ENCODE data around the gene SLC35A2.

SLC35A2 gene

GRCh38 chrX:48927736-48928382 is 16.4 kb upstream of the SLC35A2 start:
- no peak for DNase-seq (ENCODE audit: low read depth)

DNA sequence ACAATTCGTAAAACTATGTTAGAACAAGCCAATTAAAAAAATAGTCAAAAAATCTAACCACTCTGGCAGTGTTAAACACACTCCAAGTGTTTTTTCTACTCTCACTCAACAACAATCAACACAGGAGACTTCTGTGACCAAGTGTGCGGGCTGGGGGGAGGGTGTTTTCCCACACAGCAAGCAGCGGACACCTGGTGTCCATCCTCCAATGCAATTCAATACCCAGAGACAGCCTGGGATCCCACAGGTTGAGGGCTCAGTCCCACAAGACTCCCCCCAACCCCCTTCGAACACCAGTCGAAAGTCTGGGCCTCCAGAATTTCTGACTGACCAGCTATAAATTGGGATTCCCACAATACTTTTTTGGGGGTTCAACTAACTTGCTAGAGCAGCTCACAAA is 15.7 kb upstream of the SLC35A2 start:
- no peak for DNase-seq (ENCODE audit: low read depth)

GRCh38 chrX:48924270-48924669 is 12.8 kb upstream of the SLC35A2 start:
- DNase-seq (ENCODE audit: low read depth), result no peak

DNA sequence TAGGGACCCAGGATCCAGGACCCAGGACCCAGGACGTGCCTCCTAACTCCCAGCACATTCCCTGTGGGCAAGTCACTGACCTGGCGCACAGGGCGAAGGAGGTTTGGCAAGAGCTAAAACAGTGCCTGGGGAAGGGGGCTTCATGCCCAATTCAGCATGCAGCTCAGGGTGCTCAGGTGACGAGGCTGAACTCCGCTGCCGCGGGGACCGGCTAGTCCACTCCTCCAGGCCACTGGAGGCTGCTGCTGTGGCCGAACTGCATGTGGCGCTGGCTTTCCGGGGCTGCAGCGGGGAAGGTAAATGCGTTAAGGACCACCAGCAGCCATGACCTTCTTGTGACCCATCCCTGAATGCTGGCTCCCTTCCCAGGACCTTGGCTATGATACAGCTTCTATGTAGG is 12.3 kb upstream of the SLC35A2 start:
- no peak for DNase-seq (ENCODE audit: low read depth)

DNA sequence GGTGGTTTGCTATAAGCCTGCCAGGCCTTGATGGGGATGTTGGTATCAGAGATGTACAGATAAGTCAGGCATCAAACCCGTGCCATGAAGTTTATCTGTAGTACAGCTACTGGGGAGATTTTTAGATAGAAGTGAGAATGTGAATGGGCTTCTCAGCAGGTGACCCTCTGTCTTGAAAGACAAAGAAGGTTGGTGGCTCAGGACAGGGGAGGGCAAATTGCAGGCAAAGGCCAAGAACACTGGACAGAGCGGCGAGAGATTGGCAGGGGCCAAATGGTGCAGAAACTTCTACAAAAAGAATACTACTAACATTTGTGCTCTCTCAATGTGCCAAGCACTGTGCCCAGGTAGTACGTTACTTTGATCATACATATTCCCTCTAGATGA is 9.3 kb upstream of the SLC35A2 start:
- no peak for DNase-seq (ENCODE audit: low read depth)

GRCh38 chrX:48919947-48920717 is 8.7 kb upstream of the SLC35A2 start:
- no peak for DNase-seq (ENCODE audit: low read depth)

DNA sequence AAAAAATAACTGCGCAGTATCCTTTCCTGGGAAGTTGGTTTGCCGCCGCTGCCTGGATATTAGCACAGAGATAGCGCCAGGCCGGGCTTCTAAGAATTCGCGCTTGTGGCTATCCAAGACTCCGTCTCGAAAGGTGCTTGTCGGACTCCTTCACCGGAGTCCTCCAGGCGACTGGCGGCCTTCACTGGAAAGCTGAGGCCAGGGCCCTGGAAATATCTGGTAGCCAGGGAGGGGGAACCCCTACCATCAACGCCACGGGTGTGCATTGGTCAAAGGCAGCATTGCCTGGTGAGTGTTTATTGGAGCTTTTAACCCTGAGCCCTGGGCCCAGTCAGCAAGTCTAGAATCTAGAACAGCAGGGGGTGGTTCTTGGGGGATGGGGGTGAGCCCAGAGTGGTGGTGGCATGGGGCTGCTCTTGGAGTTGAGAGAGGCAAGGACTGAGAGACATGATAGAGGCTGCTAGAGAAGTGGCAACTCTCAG is 8.0 kb upstream of the SLC35A2 start:
- DNase-seq (ENCODE audit: low read depth), result no peak

DNA sequence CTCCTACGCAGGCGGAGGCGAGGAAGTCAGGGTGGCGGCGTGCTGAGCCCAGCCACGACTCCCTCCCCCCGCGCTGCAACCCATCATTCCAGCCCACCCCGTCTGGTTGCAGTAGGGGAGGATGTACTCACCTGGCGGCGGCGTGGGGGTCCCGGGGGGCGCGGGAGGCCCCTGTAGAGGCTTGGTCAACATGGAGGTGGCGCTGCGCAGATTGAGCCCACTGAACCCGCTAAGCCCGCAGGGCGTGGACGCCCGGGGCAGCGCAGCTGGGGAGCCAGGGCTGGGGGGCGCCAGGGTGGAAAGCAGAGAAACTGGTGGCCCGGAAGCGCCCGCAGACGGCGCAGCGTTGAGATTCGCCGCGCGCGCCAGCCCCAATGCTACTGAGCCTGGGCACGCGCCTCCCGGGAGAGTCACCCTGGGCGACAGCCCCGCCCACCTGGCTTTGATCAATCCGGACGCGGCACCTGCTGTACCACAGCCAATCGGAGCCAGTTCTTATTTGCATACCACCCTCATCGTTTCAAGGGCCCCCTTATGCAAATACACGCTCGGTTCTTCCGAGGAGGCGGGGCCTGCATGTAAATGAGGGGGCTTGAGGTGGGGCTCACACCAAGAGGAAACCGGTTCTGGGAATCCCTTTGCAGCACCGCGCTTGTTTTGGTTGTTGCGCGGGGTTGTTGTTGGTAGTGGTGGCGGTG is 7.3 kb upstream of the SLC35A2 start, which contains the start of gene PIM2:
Gene PIM2, minus strand, starts transcription at position 382 of the 698 bp plus-strand sequence. Its CDS starts 190 bp downstream, at position 192.
- DNase-seq (ENCODE audit: low read depth), result peak; percentile 88

GRCh38 chrX:48918301-48918642 is 6.8 kb upstream of the SLC35A2 start:
- no peak for DNase-seq (ENCODE audit: low read depth)

- DNase-seq (ENCODE audit: low read depth), result peak; percentile 79
Observed at GRCh38 chrX:48917139-48918001, 5.9 kb upstream of the SLC35A2 start.

DNA sequence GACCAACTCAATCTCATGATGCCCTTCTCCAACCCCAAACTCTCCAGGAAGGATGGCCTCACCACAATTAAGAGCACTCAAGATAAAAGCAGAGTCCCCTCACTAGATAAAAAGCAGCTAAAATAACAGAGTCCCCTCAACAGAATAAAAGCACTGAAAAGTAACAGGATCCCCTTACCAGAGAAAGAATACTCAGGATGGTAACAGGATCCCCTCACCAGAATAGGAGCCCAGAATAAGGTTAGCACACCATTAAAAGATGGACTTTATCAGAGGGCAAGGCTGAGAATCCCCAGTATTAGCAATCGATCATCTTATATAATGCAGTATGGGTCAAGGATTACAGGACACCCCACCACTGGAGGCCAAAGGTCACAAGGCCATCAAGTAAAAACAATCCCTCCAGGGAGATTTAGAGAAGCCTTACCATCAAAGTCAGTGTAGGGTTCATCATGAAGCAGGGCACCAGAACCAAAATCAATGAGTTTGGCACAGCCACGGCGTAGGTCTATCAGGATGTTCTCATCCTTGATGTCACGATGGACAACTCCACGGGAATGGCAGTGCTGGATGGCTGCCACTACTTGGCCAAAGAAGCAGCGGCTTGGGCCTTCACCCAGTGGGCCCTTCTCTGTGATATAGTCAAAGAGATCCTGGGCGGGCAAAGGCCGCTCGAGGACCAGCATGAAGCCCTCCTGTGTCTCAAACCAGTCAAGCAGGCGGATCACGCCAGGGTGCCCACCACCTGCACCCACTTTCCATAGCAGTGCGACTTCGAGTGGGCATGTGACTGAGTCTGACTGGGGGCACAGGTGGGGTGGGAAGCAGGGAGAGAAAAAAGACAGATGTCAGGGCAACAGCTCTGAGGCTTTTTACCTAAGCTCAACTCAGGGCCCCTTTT is 3.4 kb upstream of the SLC35A2 start:
- no peak for DNase-seq (ENCODE audit: low read depth)

GRCh38 chrX:48913605-48914366 is 2.3 kb upstream of the SLC35A2 start:
- DNase-seq (ENCODE audit: low read depth), result no peak

- DNase-seq (ENCODE audit: low read depth), result no peak
Observed at GRCh38 chrX:48910926-48911411, 477 bp downstream of the SLC35A2 start.

GRCh38 chrX:48909703-48910294 is 1.6 kb downstream of the SLC35A2 start:
- DNase-seq (ENCODE audit: low read depth), result no peak

GRCh38 chrX:48908600-48908999 is 2.8 kb downstream of the SLC35A2 start:
- DNase-seq (ENCODE audit: low read depth), result no peak

- no peak for DNase-seq (ENCODE audit: low read depth)
Observed at GRCh38 chrX:48905090-48905790, 6.2 kb downstream of the SLC35A2 start.

GRCh38 chrX:48904626-48905025 is 6.8 kb downstream of the SLC35A2 start:
- no peak for DNase-seq (ENCODE audit: low read depth)

GRCh38 chrX:48904180-48904579 is 7.3 kb downstream of the SLC35A2 start:
- no peak for DNase-seq (ENCODE audit: low read depth)

DNA sequence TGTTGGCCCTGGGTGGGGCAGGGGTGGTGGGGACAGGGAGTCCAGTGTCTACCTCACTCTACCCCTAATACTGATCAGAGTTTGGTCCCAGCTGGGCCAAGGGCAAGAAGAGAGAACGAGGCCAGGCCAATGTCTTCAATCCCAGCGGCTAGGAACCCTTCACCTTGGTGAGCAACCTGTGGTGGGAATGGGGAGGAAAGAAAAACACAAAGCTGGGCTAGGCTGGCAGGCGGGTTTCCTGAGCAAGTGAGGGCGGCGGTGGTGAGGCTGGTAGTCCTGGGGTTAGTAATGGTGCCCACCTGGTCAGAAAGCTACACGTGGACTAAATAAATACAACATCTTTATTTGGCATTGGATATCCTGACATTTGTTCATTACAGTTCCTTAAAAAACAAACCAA is 8.2 kb downstream of the SLC35A2 start:
- DNase-seq (ENCODE audit: low read depth), result no peak

Measured in T-helper 22 cell (primary cell).